GM12873 (cell line): ENCODE data around the gene TFCP2.

Source experiments
- TF ChIP-seq, protein P1 (sequence below): IDR thresholded peaks from 2 replicates; pipeline ENCODE4 v1.5.1; 2012; ENCODE audit warnings: low read depth, mild to moderate bottlenecking, moderate library complexity, low read length, control low read depth; ENCODE audit not compliant: insufficient read depth; ENCODE audit errors: missing control alignments

The TFCP2 gene

DNA sequence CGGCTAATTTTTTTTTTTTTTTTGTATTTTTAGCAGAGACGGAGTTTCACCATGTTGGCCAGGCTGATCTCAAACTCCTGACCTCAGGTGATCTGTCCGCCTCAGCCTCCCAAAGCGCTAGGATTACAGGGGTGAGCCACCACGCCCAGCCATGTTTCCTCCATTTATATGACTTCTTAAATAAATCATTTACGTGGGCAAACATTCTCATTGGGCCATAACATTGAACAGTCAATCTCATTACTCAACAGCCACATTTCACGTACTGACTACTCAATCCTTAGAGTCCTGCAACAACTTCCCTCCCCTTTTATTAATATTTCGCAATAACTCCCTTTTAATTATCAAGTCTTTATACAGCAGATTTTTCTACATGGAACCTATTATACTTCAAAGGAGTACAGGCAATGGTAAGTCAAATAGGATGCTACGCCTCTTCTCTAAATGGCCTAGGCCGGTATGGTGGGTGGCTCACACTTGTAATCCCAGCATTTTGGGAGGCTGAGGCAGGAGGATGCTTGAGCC, 82.2 kb downstream of the TFCP2 start:
- TF ChIP-seq, protein P1, sequence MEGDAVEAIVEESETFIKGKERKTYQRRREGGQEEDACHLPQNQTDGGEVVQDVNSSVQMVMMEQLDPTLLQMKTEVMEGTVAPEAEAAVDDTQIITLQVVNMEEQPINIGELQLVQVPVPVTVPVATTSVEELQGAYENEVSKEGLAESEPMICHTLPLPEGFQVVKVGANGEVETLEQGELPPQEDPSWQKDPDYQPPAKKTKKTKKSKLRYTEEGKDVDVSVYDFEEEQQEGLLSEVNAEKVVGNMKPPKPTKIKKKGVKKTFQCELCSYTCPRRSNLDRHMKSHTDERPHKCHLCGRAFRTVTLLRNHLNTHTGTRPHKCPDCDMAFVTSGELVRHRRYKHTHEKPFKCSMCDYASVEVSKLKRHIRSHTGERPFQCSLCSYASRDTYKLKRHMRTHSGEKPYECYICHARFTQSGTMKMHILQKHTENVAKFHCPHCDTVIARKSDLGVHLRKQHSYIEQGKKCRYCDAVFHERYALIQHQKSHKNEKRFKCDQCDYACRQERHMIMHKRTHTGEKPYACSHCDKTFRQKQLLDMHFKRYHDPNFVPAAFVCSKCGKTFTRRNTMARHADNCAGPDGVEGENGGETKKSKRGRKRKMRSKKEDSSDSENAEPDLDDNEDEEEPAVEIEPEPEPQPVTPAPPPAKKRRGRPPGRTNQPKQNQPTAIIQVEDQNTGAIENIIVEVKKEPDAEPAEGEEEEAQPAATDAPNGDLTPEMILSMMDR: no peak

DNA sequence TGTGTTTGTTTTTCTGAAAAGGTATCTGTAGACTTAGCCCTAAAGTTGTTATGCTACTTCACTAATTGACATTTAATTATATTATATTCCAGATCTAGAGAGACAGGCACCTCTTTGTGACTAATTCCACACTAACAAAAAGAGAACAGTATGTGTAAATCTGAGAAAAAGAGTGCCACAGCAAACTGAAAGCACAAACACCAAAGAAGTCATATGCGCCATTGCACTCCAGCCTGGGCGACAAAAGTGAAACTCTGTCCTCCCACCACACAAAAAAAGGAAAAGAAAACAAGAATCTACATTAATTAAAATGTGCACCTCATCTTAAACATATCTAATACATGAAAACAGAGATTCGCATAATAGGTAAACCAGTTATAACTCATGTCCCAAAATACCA, 85.1 kb downstream of the TFCP2 start:
- TF ChIP-seq, protein P1: no peak

DNA sequence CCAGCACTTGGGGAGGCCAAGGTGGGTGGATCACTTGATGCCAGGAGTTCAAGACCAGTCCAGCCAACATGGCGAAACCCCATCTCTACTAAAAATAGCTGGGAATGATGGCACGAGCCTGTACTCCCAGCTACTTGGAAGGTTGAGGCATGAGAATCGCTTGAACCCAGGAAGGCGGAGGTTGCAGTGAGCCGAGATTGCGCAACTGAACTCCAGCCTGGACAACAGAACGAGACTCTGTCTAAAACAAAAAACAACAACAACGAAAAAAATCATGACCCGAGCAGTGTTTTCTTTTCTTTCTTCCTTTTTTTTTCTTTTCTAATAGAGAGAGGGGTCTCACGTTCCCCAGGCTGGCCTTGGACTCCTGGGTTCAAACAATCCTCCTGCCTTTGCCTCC, 86.0 kb downstream of the TFCP2 start:
- TF ChIP-seq, protein P1: no peak

DNA sequence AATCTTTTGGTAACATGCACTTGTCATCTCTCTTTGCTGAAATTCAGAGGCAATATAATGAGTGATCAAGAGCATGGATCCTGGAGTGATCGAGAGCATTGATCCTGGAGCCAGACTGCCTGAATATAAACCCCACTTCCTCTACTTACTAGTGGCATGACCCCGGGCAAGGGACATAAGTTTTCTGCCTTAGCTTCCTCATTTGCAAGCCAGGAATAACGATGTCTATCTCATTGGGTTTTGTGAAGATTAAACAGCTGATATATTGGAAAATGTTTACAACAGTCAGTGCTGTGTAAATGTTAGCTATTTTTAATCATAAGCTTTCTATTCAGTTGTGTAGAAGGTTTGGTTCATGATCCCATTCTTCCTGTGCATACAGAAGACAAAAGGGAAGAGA, 87.2 kb downstream of the TFCP2 start:
- TF ChIP-seq, protein P1: no peak

DNA sequence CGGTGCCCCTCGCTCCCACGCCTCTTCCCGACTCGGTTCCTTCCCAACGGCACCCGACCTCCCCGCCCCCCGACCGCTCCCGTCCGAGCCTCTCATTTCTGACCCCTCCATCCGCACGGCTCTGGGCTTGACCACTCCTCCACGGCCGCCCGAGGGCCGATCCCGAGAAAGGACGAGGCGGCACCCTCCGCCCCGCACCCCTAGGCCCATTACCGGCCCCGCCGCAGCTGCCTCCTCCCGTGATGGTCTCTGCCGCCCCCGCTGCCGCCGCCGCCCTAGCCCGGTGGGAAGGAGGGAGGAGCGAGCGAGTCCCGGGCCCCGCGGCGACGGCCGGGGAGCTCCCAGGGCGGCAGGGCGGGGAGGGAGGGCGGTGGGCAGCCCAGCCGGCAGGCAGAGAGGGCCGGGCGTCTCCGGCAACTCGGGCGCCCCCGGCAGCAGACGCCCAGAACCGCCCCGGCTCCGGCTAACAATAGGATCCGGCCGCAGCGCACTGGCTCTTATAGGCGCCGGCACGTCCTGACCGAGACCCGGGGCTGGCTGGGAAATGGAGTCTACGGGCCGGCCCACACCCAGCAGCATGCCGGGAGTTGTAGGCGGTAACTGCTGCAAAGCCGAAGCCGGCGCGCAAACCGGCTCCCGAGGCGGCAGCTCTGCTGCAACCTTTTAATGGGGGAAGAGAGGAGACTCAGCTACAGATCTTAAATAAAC, 89.7 kb downstream of the TFCP2 start, which contains the start of gene CSRNP2:
TSS of gene CSRNP2 (minus strand) at position 471 of the 708 bp plus-strand sequence. CDS start 7,035 bp downstream, outside the sequence.
- TF ChIP-seq, protein P1: no peak

DNA sequence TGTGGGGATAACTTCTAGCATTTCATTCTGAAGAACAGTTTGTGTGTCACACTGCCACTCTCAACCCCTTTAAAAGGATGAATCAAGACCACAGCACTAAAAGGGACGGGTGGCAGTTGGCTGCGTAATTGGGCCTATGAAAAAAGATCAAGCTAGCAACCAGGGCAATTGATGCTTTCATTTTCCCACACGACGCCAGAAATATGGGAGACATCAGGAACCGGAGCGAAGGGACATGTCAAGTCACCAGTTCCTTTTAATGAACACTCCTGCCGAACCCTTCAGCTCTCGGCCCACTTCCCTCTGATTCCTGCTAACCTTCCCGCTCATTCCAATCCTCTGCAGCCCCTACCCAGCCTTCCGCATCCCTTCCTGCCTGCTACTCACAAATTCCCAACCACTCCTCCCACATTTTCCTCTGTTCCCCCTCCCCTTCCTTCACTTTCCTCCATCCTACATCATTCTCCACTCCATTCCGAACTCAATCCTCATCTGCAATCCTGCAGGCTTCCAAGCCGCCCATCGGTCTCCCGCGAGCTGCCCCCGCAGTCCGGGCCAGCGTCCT, 90.3 kb downstream of the TFCP2 start:
- TF ChIP-seq, protein P1: no peak

DNA sequence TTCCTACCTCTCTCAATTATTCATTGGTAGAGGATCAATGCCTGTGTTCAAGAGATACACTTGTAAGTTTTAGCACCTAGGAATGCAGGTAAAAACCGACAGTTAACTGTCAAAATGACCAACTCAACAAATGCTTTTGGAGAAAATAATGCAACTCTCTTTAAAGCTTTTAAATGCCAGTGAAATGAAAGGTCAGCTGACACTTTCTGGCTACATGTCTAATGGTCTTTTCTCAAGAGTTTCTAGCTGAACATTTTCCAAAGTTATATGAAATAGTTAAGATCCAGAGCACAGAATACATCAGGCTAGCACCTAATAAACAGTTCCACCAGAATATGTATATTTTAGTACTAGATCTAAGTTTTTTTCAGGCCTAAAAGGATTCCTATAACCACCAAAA, 91.5 kb downstream of the TFCP2 start:
- TF ChIP-seq, protein P1: no peak
